Adrenal gland (tissue), 12 donors: ENCODE results near the gene SERPINB8. TPM values are rescaled to one million over a fixed set of nuclear protein-coding genes. Genes with fewer than 3 reads are reported as not detected.
A peak's percentile ranks its signal among the peaks of the same experiment; 100 is the strongest.

Source experiments
- DNase-seq, 7 donors: peaks; one replicate each; pipeline ENCODE4 v3.0.0-alpha.2; 2019 to 2020
- H3K27ac ChIP-seq, 5 donors: fragments of 200-600 bp; sonication (generic) in 4 of 5; 1 replicate in 3 of 5; 2 replicates in 2 of 5; pipeline versions ENCODE4 v1.5.1 to v1.8.0; 2016 to 2020; ENCODE audit warnings: mild to moderate bottlenecking in 1 of 5
- H3K27me3 ChIP-seq: fragments of 200-600 bp; 2 replicates; pipeline ENCODE4 v1.8.0; 2021
- H3K36me3 ChIP-seq, 2 donors: fragments of 200-600 bp; replicated peaks in 1 of 2; 1 replicate in 1 of 2; 2 replicates in 1 of 2; pipeline versions ENCODE4 v1.5.1 to v1.8.0; 2018 to 2022
- H3K4me1 ChIP-seq, 2 donors: fragments of 200-600 bp; replicated peaks in 1 of 2; 1 replicate in 1 of 2; 2 replicates in 1 of 2; pipeline versions ENCODE4 v1.5.1 to v1.8.0; 2018 to 2021
- H3K4me3 ChIP-seq, 4 donors: fragments of 200-600 bp; sonication (generic) in 3 of 4; one replicate each; pipeline ENCODE4 v1.5.1; 2016 to 2018
- H3K9me3 ChIP-seq, 3 donors: fragments of 200-600 bp; sonication (generic) in 1 of 3; replicated peaks in 1 of 3; 1 replicate in 2 of 3; 2 replicates in 1 of 3; pipeline versions ENCODE4 v1.5.1 to v1.8.0; 2016 to 2021
- POLR2A ChIP-seq, 2 donors: fragments of 450-650 bp; IDR thresholded peaks; one replicate each; pipeline ENCODE4 v1.6.1; 2017; ENCODE audit warnings: antibody characterized with exemption in 2 of 2, mild to moderate bottlenecking in 2 of 2, moderate library complexity in 1 of 2
- WGBS, 4 donors: extraction: QIAGEN DNeasy Blood & Tissue Kit in 2 of 4; methylation state at CpG; one replicate each; pipeline versions ENCODE4 v1.1.5 to v1.1.7; 2013 to 2017; 5-methylcytosine and 5-hydroxymethylcytosine counted together
- intact Hi-C, 2 donors: fragments of 100-400 bp; cut with DNase I; formaldehyde crosslinking; loops; one replicate each; pipeline versions ENCODE4 v1.14.1 to v1.15.0; 2022 to 2023
- polyA plus RNA-seq, 3 donors: library from polyadenylated mRNA; stranded (reverse); fragments of 200-250 nt in 2 of 3; fragments of 350-450 nt in 1 of 3; fragmentation: Illumina TruSeq in 1 of 3; extraction: RNeasy Lipid Tissue Mini Kit (QIAGEN cat#74804) in 1 of 3; gene quantifications; one replicate each; pipeline ENCODE4 v1.2.3, GENCODE V29; 2013 to 2014
- total RNA-seq, 9 donors: library from RNA; depleted of rRNA in 4 of 9; stranded (reverse); fragments of >200 nt in 4 of 9; fragments of 120-200 nt in 1 of 9; fragmentation: NEBNext Ultra II Directional in 1 of 9; extraction: Animal tissue kit (Norgen Biotek cat#: 25700) in 1 of 9; gene quantifications; one replicate each; pipeline versions ENCODE4 v1.1.0 to v1.2.4, GENCODE V29; 2013 to 2023
- TF ChIP-seq, protein P1 (sequence below), 6 experiments: fragments of 450-650 bp in 4 of 6; fragments of 200-600 bp in 2 of 6; sonication (generic) in 1 of 6; IDR thresholded peaks; 1 replicate in 5 of 6; 2 replicates in 1 of 6; pipeline versions ENCODE4 v1.5.1 to v1.8.0; 2016 to 2021; ENCODE audit warnings: antibody characterized with exemption in 6 of 6, mild to moderate bottlenecking in 2 of 6, moderate library complexity in 1 of 6
- donor health status: healthy with polysubstance abuse.
- donor health status: Bipolar disorder and iron deficiency.
- donor health status: DM: yes; HTN: yes; CAD: no.
- donor health status: DM: no; HTN: no; CAD: no.
- donor health status: DM: no; HTN: no; CAD: no.
- donor health status: DM: yes; HTN: yes; CAD: no.

Gene SERPINB8
- total and polyA plus RNA-seq, 12 donors = 3.7 to 31.6 (median 10.7) TPM

DNA sequence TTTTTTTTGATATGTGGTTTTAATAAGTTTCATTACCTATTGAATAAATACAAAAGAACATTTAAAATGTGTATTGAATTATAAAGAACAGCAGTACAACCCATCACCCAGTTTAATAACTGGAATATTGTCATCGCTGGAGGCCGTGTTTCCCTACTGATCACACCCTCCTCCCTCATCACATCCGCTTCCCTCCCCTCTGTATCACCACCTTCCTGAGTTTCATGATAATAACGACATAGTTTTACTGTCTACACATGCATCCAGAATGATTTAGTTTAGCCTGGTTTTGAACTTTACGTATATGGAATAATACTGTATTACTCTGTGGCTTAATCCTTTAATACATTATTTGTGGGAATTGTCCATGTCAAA is 2.1 kb downstream of the SERPINB8 start:
- WGBS, 4 donors = 85 to 89% (median 86%) methylated on average over 5 of the region's 5 CpGs
- H3K27me3 ChIP-seq = no peaks in the 10 kb centered on the region
- H3K9me3 ChIP-seq = no peaks in the 10 kb centered on the region
- no peak overlapping the region for H3K4me3 ChIP-seq
- TF ChIP-seq, protein P1, sequence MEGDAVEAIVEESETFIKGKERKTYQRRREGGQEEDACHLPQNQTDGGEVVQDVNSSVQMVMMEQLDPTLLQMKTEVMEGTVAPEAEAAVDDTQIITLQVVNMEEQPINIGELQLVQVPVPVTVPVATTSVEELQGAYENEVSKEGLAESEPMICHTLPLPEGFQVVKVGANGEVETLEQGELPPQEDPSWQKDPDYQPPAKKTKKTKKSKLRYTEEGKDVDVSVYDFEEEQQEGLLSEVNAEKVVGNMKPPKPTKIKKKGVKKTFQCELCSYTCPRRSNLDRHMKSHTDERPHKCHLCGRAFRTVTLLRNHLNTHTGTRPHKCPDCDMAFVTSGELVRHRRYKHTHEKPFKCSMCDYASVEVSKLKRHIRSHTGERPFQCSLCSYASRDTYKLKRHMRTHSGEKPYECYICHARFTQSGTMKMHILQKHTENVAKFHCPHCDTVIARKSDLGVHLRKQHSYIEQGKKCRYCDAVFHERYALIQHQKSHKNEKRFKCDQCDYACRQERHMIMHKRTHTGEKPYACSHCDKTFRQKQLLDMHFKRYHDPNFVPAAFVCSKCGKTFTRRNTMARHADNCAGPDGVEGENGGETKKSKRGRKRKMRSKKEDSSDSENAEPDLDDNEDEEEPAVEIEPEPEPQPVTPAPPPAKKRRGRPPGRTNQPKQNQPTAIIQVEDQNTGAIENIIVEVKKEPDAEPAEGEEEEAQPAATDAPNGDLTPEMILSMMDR (IDR thresholded peaks at IDR 0.05) = no peak
- TF ChIP-seq POLR2A (IDR thresholded peaks at IDR 0.05) = no peak
- no peak for DNase-seq
- no peak overlapping the region for H3K27ac ChIP-seq
- H3K36me3 ChIP-seq = no peaks in the 10 kb centered on the region
- intact Hi-C loops = no loop called here
- peaks cover 6 to 24% of the 10 kb centered on the region in 2 donors for H3K4me1 ChIP-seq

DNA sequence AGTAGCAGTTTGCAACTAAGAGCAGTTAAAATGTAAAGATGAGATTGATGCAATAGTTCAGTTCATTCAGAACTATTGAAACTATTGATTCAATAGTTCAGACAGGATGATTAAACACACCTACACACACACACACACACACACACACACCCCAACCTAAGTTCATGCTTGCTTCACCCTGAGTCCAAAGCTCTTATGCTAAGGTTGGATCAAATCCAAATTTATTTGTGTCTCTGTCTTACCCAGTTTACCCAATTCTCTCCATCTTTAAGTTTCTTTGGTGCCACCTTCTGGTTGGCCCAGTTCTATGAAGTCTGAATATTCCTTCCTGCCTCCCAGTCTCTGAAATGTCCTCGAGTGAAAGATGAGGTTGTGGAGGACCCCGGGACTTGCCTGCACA is 5.1 kb downstream of the SERPINB8 start:
- Histone ChIP-seq H3K27me3 (no peaks in the 10 kb centered on the region), H3K4me1 (peaks cover 0 to 19% of the 10 kb centered on the region in 2 donors), H3K27ac (no peak overlapping the region), H3K36me3 (no peaks in the 10 kb centered on the region), H3K9me3 (no peaks in the 10 kb centered on the region), H3K4me3 (no peak overlapping the region)
- WGBS, 4 donors = 18 to 39% (median 35%) methylated on average over 2 of the region's 2 CpGs
- DNase-seq = peak in 1 of 7 donors; percentile 25
- intact Hi-C loops = no loop called here
- TF ChIP-seq, protein P1 (IDR thresholded peaks at IDR 0.05) = peak in 2 of 6 experiments; percentile 11 to 20
- TF ChIP-seq POLR2A (IDR thresholded peaks at IDR 0.05) = no peak

DNA sequence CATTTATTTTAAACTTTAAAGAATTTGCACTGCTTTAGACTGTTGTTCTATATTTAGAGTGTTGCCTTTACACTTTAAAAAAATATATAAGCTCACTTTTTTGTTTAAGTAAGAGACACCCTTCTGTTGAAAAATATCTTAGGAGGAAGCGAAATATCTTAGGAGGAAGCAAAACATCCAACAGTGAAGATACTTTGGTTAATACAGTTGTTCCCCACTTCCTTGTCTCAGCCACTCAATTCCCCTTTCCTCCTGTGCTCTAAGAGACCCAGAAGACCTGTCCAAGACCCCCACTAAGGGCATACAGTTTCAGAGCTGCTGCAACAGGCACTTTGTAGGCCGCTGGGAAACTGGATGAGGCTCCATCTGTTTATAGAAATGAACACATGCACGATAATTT is 5.7 kb downstream of the SERPINB8 start:
- DNase-seq = no peak
- Histone ChIP-seq H3K4me1 (peaks cover 0 to 19% of the 10 kb centered on the region in 2 donors), H3K27me3 (no peaks in the 10 kb centered on the region), H3K36me3 (no peaks in the 10 kb centered on the region), H3K9me3 (no peaks in the 10 kb centered on the region), H3K27ac (no peak overlapping the region), H3K4me3 (no peak overlapping the region)
- 56 to 76% (median 60%) methylated on average over 3 of the region's 3 CpGs for WGBS, 4 donors
- TF ChIP-seq, protein P1 (IDR thresholded peaks at IDR 0.05) = no peak
- TF ChIP-seq POLR2A (IDR thresholded peaks at IDR 0.05) = no peak
- intact Hi-C loops = no loop called here

DNA sequence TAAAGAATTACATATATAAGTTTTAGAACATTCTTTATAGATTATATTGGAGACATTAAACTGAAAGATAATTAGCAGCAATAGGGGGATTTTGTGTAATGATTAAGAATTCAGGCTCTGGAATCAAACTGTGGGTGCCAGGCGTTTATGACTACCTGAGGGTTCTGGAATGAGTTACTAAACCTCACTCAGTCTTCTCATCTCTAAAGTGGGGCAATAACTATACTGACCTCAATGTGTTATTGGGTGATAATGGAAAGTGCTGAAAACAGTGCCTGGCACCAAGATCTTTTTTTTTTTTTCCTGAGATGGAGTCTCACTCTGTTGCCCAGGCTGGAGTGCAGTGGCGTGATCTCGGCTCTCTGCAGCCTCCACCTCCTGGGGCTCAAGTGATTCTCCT is 7.2 kb downstream of the SERPINB8 start:
- Histone ChIP-seq H3K36me3 (peaks cover 0 to 8% of the 10 kb centered on the region in 2 donors), H3K27ac (no peak overlapping the region), H3K9me3 (no peaks in the 10 kb centered on the region), H3K4me3 (no peak overlapping the region), H3K4me1 (peaks cover 0 to 15% of the 10 kb centered on the region in 2 donors), H3K27me3 (no peaks in the 10 kb centered on the region)
- intact Hi-C loops = no loop called here
- WGBS, 4 donors = 89 to 96% (median 92%) methylated on average over 3 of the region's 3 CpGs
- no peak for TF ChIP-seq POLR2A (IDR thresholded peaks at IDR 0.05)
- TF ChIP-seq, protein P1 (IDR thresholded peaks at IDR 0.05) = no peak
- no peak for DNase-seq
